SK-N-MC (cell line): ENCODE data around the gene TMEM86A.

Experiments
- EZH2 ChIP-seq: fragments of 200-600 bp; sonication (generic); IDR thresholded peaks from one replicate; pipeline ENCODE4 v1.6.1; 2017; ENCODE audit warnings: antibody characterized with exemption
- FOXP2 ChIP-seq: optimal IDR thresholded peaks from 2 replicates; pipeline ENCODE3; 2011; ENCODE audit warnings: mild to moderate bottlenecking, moderate library complexity; ENCODE audit not compliant: insufficient read depth; ENCODE audit errors: extremely low read length, control extremely low read depth
- POLR2AphosphoS5 ChIP-seq: IDR thresholded peaks from 2 replicates; pipeline ENCODE4 v1.6.1; 2012; ENCODE audit warnings: mild to moderate bottlenecking, low read depth, low read length, borderline replicate concordance

GRCh38 chr11:18669711-18670110 is 28.9 kb upstream of the TMEM86A start:
- no peak for TF ChIP-seq EZH2
- TF ChIP-seq POLR2AphosphoS5, result no peak
- no peak for TF ChIP-seq FOXP2
